Endometrial microvascular endothelial cells (primary cell): Measurements from ENCODE around the gene DYRK3. TPM values are rescaled to one million over a fixed set of nuclear protein-coding genes. Genes with fewer than 3 reads are reported as not detected.
"Not testable (repeated sequence)": the region's sequence is repeated elsewhere in the genome, so short reads cannot be mapped to it uniquely, and the experiment has no call there.

ENCODE experiments used
- in situ Hi-C: cut with HindIII; loops from 2 replicates; pipeline ENCODE4 v1.10.0; 2017; ENCODE audit warnings: low sequenced_read_pairs, low pct_unique_long_range_greater_than_20kb; ENCODE audit errors: inconsistent ontology term
- total RNA-seq: library from RNA; depleted of rRNA; stranded (reverse); fragments of >200 nt; gene quantifications from one replicate; pipeline ENCODE4 v1.2.3, GENCODE V29; 2015; ENCODE audit errors: inconsistent ontology term

The DYRK3 gene
- total RNA-seq, 1 donor from 2014 or later = 16.4 TPM

GRCh38 chr1:206612129-206612876 is 23.0 kb upstream of the DYRK3 start, which contains the start of gene EIF2D:
EIF2D (minus strand) TSS chr1:206612465; CDS start chr1:206612342, 123 bp downstream.
- in situ Hi-C loops = no loop called here

- in situ Hi-C loops = not testable (repeated sequence)
Measured at GRCh38 chr1:206626396-206626795, 8.9 kb upstream of the DYRK3 start.

GRCh38 chr1:206628916-206629315 is 6.4 kb upstream of the DYRK3 start:
- in situ Hi-C loops = no loop called here

DNA sequence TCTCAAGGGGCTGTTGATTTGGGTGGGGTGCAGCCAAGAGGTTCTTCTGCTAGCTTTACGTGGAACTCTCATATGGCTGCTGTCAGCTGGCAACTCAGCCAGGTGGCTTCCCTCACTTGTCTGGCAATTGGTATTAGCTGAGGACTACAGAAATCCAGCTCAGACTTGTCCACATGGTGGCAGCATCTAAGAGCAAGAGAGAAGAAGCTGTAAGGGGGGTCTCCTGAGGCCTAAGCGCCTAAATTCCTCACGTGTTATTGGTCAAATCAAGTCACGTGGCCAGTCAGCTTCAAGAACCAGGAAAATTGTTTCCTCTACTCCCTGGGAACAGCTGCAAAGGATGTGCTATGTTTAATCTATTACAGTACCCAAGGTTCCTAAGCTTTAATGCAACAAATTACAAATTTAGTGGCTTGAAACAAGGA is 4.2 kb upstream of the DYRK3 start:
- in situ Hi-C loops = no loop called here

- in situ Hi-C loops = no loop called here
Measured at GRCh38 chr1:206633708-206634121, 1.6 kb upstream of the DYRK3 start.

DNA sequence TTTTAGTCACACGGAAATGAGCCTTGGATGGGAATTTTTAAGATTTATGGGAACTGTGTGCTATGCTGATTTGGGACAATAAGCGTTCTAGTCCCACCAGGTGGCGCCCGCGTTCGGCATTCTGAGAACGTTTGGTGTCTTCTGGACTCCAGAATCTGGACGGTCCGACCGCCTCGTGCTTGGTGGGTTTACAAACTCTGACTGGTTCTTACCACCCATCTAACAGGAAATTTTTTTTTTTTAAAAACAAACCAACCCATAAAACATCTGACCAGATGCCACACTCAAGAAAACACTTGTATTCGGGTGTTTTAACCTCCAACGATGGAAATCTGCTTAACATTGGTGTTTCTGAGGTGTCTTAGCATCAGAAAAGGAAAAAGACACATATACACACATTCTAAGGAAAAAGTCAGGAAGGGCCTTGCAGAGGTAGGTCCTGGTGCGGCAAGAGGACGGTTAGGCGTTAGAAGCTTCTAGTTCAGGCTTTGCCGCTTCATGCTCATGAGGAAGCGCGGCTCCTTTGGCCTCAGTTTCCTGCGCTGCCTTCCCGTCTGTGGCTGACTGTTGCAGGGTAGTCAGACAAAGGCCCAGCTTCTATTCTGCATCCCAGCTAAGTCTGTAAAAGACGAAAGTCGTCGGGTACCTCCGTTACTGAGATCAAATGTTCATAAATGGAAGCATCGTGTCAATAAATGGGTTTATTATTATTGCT is 814 bp upstream of the DYRK3 start:
- in situ Hi-C loops = no loop called here

DNA sequence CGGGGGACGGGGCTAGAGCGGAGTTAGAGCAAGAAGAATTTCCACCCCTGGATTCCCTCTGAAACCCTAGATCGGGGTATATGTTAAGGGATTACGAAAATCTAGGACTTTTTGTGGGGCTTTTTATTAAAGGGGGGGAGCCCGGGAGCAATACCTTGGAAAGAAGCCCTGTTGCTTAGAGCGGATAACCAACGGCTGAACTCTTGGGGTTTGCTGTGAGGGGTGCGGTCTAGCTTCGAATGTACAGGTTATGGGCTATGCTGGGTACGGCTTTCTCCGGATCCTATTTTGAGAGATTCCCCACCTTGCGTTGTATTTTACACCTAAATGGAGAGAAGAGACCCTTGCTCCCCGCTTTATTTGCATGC is 626 bp downstream of the DYRK3 start:
- in situ Hi-C loops = no loop called here

GRCh38 chr1:206636671-206637070 is 1.3 kb downstream of the DYRK3 start:
- in situ Hi-C loops = no loop called here

DNA sequence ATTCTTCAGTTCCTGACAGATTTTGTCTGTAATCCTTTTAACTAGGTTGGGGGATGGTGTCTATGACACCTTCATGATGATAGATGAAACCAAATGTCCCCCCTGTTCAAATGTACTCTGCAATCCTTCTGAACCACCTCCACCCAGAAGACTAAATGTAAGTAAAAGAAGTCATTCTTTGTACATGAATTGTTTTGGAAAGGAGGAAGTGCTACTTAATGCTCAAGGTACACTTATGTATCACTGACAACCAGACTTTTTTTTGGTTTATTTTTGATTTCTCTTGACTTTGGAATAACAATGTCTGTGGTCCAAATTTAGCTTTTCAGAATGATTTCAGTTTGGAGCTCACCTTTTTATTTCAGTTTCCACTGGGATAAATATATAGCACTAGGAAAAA is 2.3 kb downstream of the DYRK3 start:
- in situ Hi-C loops = no loop called here

DNA sequence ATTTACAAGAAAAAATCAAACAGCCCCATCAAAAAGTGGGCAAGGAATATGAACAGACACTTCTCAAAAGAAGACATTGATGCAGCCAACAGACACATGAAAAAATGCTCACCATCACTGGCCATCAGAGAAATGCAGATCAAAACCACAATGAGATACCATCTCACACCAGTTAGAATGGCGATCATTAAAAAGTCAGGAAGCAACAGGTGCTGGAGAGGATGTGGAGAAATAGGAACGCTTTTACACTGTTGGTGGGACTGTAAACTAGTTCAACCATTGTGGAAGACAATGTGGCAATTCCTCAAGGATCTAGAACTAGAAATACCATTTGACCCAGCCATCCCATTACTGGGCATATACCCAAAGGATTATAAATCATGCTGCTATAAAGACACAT is 6.7 kb downstream of the DYRK3 start:
- in situ Hi-C loops = not testable (repeated sequence)

GRCh38 chr1:206643118-206643698 is 7.9 kb downstream of the DYRK3 start:
- in situ Hi-C loops = no loop called here

DNA sequence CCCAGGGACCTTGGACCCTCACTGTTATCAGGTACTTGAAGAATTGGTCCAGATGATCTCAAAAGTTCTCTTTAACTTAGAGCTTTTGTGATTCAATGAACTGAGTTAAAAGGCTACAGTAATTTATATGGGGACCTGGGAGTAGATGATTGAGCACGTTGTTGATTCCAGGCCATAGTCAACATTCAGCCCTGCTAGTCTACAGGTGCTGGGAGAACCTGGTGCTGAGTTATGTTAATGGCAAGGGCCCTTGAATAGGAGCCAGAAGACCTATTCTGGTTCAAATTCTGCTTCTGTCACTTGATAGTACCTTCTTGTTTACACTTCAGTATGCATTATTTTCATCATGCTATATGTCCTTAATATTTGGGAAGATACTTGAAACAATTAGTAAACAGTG is 11.2 kb downstream of the DYRK3 start:
- in situ Hi-C loops = no loop called here

DNA sequence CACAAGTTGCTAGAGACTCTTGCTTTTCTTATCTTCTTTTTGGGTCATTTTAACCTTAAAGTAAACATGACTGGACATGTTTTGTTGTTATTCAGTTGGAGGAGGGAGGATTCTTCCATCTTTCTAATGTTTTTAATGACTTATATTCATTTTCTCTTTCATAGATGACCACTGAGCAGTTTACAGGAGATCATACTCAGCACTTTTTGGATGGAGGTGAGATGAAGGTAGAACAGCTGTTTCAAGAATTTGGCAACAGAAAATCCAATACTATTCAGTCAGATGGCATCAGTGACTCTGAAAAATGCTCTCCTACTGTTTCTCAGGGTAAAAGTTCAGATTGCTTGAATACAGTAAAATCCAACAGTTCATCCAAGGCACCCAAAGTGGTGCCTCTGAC is 11.9 kb downstream of the DYRK3 start:
- in situ Hi-C loops = no loop called here

DNA sequence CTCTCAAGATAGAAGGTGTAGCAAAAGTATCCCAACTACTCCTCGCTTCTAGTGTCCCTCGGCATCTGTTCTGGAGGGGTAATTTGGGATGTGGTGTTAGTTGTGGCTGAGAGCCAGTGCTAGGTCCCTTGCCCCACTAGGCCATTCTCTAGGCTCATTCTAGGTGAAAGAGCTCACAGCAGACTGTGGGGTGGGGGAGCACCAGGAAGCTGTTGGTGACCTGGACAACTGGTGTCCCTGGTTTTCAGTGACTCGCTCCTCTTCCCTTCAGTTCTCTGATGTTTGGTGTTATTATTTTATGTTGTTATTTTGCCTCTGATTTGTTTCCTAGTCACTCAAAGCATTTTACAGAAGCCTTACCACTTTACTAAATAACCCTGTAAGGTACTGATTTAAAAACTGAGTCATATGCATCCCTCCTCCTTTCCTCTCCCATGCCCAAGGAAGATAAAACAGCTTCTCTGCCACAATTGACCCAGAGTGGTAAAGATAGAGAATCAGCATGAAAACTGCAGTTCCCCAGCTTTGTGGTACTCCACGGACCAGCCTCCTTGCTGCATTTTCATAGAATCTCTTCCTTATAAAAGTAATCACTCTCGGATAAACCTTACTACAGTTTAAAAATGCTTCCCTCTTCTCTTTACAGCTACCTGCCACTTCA is 14.1 kb downstream of the DYRK3 start:
- in situ Hi-C loops = no loop called here

GRCh38 chr1:206651014-206651413 is 15.7 kb downstream of the DYRK3 start:
- in situ Hi-C loops = no loop called here

DNA sequence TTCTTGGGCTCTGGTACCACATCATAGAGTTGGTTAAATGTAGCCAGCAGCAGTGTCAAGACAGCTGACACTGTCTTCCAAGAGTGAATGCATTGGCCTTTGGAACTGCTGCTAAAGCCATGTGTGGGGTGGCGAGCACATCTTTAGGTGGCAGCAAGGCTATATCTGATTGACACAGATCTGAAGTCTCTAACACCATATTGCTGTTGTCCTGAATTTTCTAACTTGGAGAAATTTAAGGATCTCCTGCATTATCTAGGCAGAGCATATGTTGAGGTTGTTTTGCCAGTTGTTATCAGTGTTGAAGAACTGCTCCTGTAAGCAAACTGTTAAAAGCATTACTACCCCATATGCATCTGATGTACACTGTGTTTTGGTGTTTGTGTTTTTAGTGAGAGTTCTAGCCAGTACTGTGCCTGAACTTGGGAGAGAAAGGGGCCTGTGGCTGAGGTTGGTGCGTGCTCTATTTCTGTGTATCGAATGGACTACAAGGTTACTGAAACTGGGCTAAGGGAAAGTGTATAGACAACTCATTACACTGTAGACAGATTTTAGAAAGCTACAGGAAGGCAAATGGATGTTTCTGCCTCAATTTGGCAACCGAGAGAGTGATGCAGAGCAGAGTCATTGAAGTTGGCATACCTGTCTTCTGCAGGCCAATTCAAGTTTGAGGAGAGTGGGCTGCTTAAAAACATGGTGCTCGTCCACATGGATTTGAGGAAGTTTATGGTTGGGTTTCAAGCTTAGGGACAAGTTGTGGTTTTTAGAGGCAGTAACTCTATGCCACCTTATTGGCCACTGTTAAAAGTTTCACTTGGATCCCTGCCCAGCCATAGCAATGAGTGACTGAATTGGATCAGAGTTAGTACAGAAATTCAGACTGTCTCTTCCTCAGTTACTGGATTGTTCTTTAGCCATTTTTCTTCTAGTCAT is 16.9 kb downstream of the DYRK3 start:
- in situ Hi-C loops = no loop called here

- in situ Hi-C loops = no loop called here
Measured at GRCh38 chr1:206653715-206654459, 18.6 kb downstream of the DYRK3 start.

- in situ Hi-C loops = no loop called here
Measured at GRCh38 chr1:206654828-206655227, 19.5 kb downstream of the DYRK3 start.
